DOHH2 (cell line): Measurements from ENCODE around the gene PRRG4.

Experiments used
- H3F3A ChIP-seq: fragments of 200-600 bp; sonication (generic), shearing (Covaris generic); 2 replicates; pipeline ENCODE4 v1.6.0; 2016; ENCODE audit warnings: antibody characterized with exemption, mild to moderate bottlenecking; ENCODE audit not compliant: control insufficient read depth, insufficient read depth
- H3K27ac ChIP-seq: fragments of 200-600 bp; sonication (generic); 2 replicates; pipeline ENCODE4 v1.5.1; 2014; ENCODE audit warnings: low read depth, mild to moderate bottlenecking, low read length, moderate library complexity
- H3K27me3 ChIP-seq: fragments of 200-600 bp; sonication (generic); 2 replicates; pipeline ENCODE4 v1.6.1; 2014; ENCODE audit warnings: mild to moderate bottlenecking, low read length, mixed read lengths; ENCODE audit not compliant: control insufficient read depth
- H3K36me3 ChIP-seq: fragments of 200-600 bp; sonication (generic); 2 replicates; pipeline ENCODE4 v1.6.1; 2014; ENCODE audit warnings: mild to moderate bottlenecking, low read length, moderate library complexity, mixed read lengths; ENCODE audit not compliant: control insufficient read depth
- H3K4me1 ChIP-seq: fragments of 200-600 bp; sonication (generic); 2 replicates; pipeline ENCODE4 v1.6.1; 2014; ENCODE audit warnings: mild to moderate bottlenecking, low read length, mixed read lengths; ENCODE audit not compliant: control insufficient read depth
- H3K4me2 ChIP-seq: fragments of 200-600 bp; sonication (generic); 2 replicates; pipeline ENCODE4 v1.6.0; 2014; ENCODE audit warnings: mild to moderate bottlenecking, low read length, moderate library complexity
- H3K4me3 ChIP-seq: fragments of 200-600 bp; sonication (generic); 2 replicates; pipeline ENCODE4 v1.5.1; 2014; ENCODE audit warnings: mild to moderate bottlenecking, low read length, mixed read lengths
- H3K79me2 ChIP-seq: fragments of 200-600 bp; sonication (generic); 2 replicates; pipeline ENCODE4 v1.6.1; 2014; ENCODE audit warnings: mild to moderate bottlenecking, low read length, mixed read lengths; ENCODE audit not compliant: control insufficient read depth
- H3K9me2 ChIP-seq: fragments of 200-600 bp; sonication (generic); replicated peaks from 2 replicates; pipeline ENCODE4 v1.6.1; 2014; ENCODE audit warnings: mild to moderate bottlenecking, low read length, mixed read lengths; ENCODE audit not compliant: control insufficient read depth
- H3K9me3 ChIP-seq: fragments of 200-600 bp; sonication (generic); 2 replicates; pipeline ENCODE4 v1.6.1; 2014; ENCODE audit warnings: antibody characterized with exemption, low read length, mixed read lengths; ENCODE audit not compliant: control insufficient read depth, insufficient read depth
- H4K20me1 ChIP-seq: fragments of 200-600 bp; sonication (generic); 2 replicates; pipeline ENCODE4 v1.6.0; 2014; ENCODE audit warnings: low read depth, mild to moderate bottlenecking, antibody characterized with exemption, low read length, moderate library complexity; ENCODE audit not compliant: control insufficient read depth, insufficient read depth
- CTCF ChIP-seq: fragments of 200-600 bp; sonication (generic); IDR thresholded peaks from one replicate; pipeline ENCODE4 v1.5.1; 2014; ENCODE audit warnings: antibody characterized with exemption, mild to moderate bottlenecking, low read depth, low read length; ENCODE audit not compliant: poor library complexity, severe bottlenecking
- EZH2phosphoT487 ChIP-seq: fragments of 200-600 bp; sonication (generic); IDR thresholded peaks from 2 replicates; pipeline ENCODE4 v1.6.1; 2017; ENCODE audit warnings: borderline replicate concordance, mild to moderate bottlenecking, antibody characterized with exemption, low read length, moderate library complexity, mixed read lengths

Gene PRRG4

GRCh38 chr11:32830413-32830738 is 649 bp downstream of the PRRG4 start:
- H3F3A ChIP-seq, result no peaks in the 10 kb centered on the region
- H3K79me2 ChIP-seq, result no peaks in the 10 kb centered on the region
- H3K27me3 ChIP-seq, result peaks cover 32% of the 10 kb centered on the region
- H3K9me2 ChIP-seq, result no peaks in the 10 kb centered on the region
- no peak overlapping the region for H3K27ac ChIP-seq
- H3K36me3 ChIP-seq, result no peaks in the 10 kb centered on the region
- no peak for TF ChIP-seq CTCF
- no peak for TF ChIP-seq EZH2phosphoT487
- H3K4me3 ChIP-seq, result no peak overlapping the region
- no peak overlapping the region for H3K4me2 ChIP-seq
- H4K20me1 ChIP-seq, result no peaks in the 10 kb centered on the region
- H3K4me1 ChIP-seq, result 0 out of 2 replicates have a peak, but pooled peaks cover 2% of the 10 kb centered on the region
- H3K9me3 ChIP-seq, result no peaks in the 10 kb centered on the region

GRCh38 chr11:32830796-32831195 is 1.1 kb downstream of the PRRG4 start:
- Histone ChIP-seq H3K4me3 (no peak overlapping the region), H3K27ac (no peak overlapping the region)

GRCh38 chr11:32831221-32831620 is 1.5 kb downstream of the PRRG4 start:
- peaks cover 32% of the 10 kb centered on the region for H3K27me3 ChIP-seq
- no peaks in the 10 kb centered on the region for H3F3A ChIP-seq
- H3K4me2 ChIP-seq, result no peak overlapping the region
- no peak overlapping the region for H3K27ac ChIP-seq
- no peaks in the 10 kb centered on the region for H3K9me2 ChIP-seq
- H3K36me3 ChIP-seq, result no peaks in the 10 kb centered on the region
- no peak overlapping the region for H3K4me3 ChIP-seq
- no peaks in the 10 kb centered on the region for H3K79me2 ChIP-seq
- no peaks in the 10 kb centered on the region for H3K9me3 ChIP-seq
- H4K20me1 ChIP-seq, result no peaks in the 10 kb centered on the region
- TF ChIP-seq EZH2phosphoT487, result no peak
- no peak for TF ChIP-seq CTCF
- 0 out of 2 replicates have a peak, but pooled peaks cover 2% of the 10 kb centered on the region for H3K4me1 ChIP-seq

More at GRCh38 chr11:32830796-32831195, 1.1 kb downstream of the PRRG4 start:
- H3K9me3 ChIP-seq, result no peaks in the 10 kb centered on the region
- H3F3A ChIP-seq, result no peaks in the 10 kb centered on the region
- no peaks in the 10 kb centered on the region for H3K9me2 ChIP-seq
- no peaks in the 10 kb centered on the region for H3K79me2 ChIP-seq
- no peak overlapping the region for H3K4me2 ChIP-seq
- H3K4me1 ChIP-seq, result 0 out of 2 replicates have a peak, but pooled peaks cover 2% of the 10 kb centered on the region
- TF ChIP-seq CTCF, result no peak
- TF ChIP-seq EZH2phosphoT487, result no peak
- peaks cover 32% of the 10 kb centered on the region for H3K27me3 ChIP-seq
- no peaks in the 10 kb centered on the region for H4K20me1 ChIP-seq
- no peaks in the 10 kb centered on the region for H3K36me3 ChIP-seq
